Fibroblast of lung (primary cell): Measurements from ENCODE around the gene RPSA.

ENCODE experiments used
- EZH2 ChIP-seq: IDR thresholded peaks from 2 replicates; pipeline ENCODE4 v1.5.1; 2012; ENCODE audit warnings: low read length, control low read depth, mild to moderate bottlenecking; ENCODE audit errors: missing control alignments
- TF ChIP-seq, protein P1 (sequence below), 2 donors: IDR thresholded peaks in 1 of 2; conservative IDR thresholded peaks in 1 of 2; 1 replicate in 1 of 2; 2 replicates in 1 of 2; pipeline ENCODE4 v1.5.1; 2011 to 2012; ENCODE audit warnings: low read length in 2 of 2, control low read depth in 1 of 2, inconsistent platforms in 1 of 2, low read depth in 1 of 2, mild to moderate bottlenecking in 1 of 2

DNA sequence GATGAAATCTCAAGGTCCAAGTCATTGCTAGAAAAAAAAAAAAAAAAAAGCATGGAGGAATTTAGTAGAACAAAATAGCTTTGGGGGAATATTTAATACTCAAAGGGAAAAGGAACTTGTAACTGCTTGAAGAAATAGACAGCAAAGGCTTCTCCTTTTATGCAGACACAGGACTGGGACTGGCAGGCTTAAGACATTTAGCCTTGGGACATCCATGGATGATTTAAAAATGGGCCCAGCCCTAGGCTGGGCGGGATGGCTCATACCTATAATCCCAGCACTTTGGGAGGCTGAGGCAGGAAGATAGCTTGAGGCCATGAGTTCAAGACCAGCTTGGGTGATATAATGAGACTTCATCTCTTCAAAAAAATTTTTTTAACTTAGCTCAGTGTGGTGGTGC, 19.8 kb downstream of the RPSA start:
- TF ChIP-seq, protein P1, sequence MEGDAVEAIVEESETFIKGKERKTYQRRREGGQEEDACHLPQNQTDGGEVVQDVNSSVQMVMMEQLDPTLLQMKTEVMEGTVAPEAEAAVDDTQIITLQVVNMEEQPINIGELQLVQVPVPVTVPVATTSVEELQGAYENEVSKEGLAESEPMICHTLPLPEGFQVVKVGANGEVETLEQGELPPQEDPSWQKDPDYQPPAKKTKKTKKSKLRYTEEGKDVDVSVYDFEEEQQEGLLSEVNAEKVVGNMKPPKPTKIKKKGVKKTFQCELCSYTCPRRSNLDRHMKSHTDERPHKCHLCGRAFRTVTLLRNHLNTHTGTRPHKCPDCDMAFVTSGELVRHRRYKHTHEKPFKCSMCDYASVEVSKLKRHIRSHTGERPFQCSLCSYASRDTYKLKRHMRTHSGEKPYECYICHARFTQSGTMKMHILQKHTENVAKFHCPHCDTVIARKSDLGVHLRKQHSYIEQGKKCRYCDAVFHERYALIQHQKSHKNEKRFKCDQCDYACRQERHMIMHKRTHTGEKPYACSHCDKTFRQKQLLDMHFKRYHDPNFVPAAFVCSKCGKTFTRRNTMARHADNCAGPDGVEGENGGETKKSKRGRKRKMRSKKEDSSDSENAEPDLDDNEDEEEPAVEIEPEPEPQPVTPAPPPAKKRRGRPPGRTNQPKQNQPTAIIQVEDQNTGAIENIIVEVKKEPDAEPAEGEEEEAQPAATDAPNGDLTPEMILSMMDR (conservative IDR thresholded peaks at IDR 0.05 in 1 of 2, IDR thresholded peaks at IDR 0.05 in 1 of 2; ENCODE audit: low read depth in 1 of 2, low read length in 2 of 2) = no peak
- no peak for TF ChIP-seq EZH2
